Keratinocyte (primary cell): ENCODE results near the gene CCDC34.

Experiments used
- EZH2 ChIP-seq: IDR thresholded peaks from one replicate; pipeline ENCODE4 v1.6.1; 2012; ENCODE audit warnings: inconsistent platforms, mild to moderate bottlenecking, low read length, moderate library complexity
- TF ChIP-seq, protein P1 (sequence below), 3 experiments: IDR thresholded peaks in 1 of 3; conservative IDR thresholded peaks in 1 of 3; optimal IDR thresholded peaks in 1 of 3; 2 replicates in 2 of 3; 3 replicates in 1 of 3; pipeline versions ENCODE3 to v1.5.1; 2011; ENCODE audit warnings: low read length in 3 of 3, mild to moderate bottlenecking in 3 of 3, moderate library complexity in 2 of 3, control low read depth in 1 of 3, inconsistent platforms in 1 of 3; ENCODE audit not compliant: insufficient read depth in 2 of 3; ENCODE audit errors: extremely low read depth in 1 of 3

DNA sequence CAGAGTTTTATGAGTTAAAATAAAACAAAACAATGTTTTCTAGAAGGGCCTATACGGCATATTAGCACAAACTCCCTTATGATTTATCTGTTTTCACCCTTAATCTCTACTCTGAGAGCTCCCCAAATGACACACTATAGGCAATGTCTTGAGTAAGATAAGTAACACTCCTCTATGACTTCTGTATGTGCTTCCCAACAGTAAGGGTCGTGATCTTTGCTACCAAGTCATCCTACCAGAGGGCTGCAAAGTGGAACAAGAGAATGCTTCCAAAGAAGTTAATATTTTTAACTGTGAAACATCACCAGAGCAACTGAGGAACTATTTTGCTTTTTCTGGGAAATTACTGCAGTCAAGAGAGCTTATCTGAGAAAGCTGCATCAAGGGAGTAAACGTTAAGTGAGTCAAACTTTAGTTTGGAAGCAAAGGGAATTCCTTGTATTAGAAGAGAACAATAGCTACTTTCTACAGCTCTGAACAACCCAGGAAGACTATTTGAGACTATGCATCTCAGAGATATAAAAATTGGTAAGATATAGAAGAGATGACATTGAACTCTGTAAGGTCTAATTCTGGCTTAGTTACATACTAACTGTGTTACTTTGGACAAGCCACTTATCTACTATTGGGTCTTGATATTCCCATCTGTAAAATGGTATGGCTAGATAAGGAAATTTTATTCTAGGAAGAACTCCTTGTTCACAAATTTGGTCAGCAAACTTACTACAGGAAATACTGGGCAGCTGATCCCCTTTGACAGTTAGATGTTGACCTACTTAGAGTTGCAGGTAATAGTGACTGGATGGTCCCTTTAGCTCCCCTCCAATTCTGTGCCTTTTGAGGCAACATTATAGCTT is 43.7 kb upstream of the CCDC34 start:
- TF ChIP-seq, protein P1, sequence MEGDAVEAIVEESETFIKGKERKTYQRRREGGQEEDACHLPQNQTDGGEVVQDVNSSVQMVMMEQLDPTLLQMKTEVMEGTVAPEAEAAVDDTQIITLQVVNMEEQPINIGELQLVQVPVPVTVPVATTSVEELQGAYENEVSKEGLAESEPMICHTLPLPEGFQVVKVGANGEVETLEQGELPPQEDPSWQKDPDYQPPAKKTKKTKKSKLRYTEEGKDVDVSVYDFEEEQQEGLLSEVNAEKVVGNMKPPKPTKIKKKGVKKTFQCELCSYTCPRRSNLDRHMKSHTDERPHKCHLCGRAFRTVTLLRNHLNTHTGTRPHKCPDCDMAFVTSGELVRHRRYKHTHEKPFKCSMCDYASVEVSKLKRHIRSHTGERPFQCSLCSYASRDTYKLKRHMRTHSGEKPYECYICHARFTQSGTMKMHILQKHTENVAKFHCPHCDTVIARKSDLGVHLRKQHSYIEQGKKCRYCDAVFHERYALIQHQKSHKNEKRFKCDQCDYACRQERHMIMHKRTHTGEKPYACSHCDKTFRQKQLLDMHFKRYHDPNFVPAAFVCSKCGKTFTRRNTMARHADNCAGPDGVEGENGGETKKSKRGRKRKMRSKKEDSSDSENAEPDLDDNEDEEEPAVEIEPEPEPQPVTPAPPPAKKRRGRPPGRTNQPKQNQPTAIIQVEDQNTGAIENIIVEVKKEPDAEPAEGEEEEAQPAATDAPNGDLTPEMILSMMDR (optimal IDR thresholded peaks at IDR 0.05 in 1 of 3, IDR thresholded peaks at IDR 0.05 in 1 of 3, conservative IDR thresholded peaks at IDR 0.05 in 1 of 3; ENCODE audit: extremely low read depth in 1 of 3, insufficient read depth in 2 of 3, low read length in 3 of 3) = no peak
- no peak for TF ChIP-seq EZH2
